Activated CD8-positive, alpha-beta T cell treated with anti-CD3 and anti-CD28 coated beads, Interleukin-2, amount 10 ng/mL, durations not matched to agents 7 days and 5 days (primary cell): ENCODE measurements around the gene PCDH9. TPM values are rescaled to one million over a fixed set of nuclear protein-coding genes. Genes with fewer than 3 reads are reported as not detected.

Source experiments
- ATAC-seq: fragments of 150-1000 bp; cut with Tn5 transposase; one replicate; pipeline ENCODE4 v1.10.0; 2021; ENCODE audit warnings: moderate library complexity
- CTCF ChIA-PET: fragments of 350-600 bp; sonication (Branson Sonifier 250); formaldehyde crosslinking; loops from one replicate; lab custom pipeline; 2021; ENCODE audit warnings: antibody characterized with exemption; lab: Charles Lee
- POLR2A ChIA-PET: fragments of 350-600 bp; sonication (Branson Sonifier 250); formaldehyde crosslinking; loops from one replicate; lab custom pipeline; 2021; ENCODE audit warnings: antibody characterized with exemption; lab: Charles Lee
- DNase-seq: peaks from one replicate; pipeline ENCODE4 v3.0.0-alpha.2; 2020
- H3K27ac Mint-ChIP-seq: one replicate; pipeline ENCODE4 v1.8.0; 2021; ENCODE audit warnings: mild to moderate bottlenecking, mixed read lengths
- H3K27me3 Mint-ChIP-seq: one replicate; pipeline ENCODE4 v1.8.0; 2021; ENCODE audit warnings: low read depth, mixed read lengths
- H3K36me3 Mint-ChIP-seq: one replicate; pipeline ENCODE4 v1.8.0; 2021; ENCODE audit warnings: low read depth, mixed read lengths
- H3K4me1 Mint-ChIP-seq: one replicate; pipeline ENCODE4 v1.8.0; 2021; ENCODE audit warnings: low read depth, mixed read lengths
- H3K4me3 Mint-ChIP-seq: one replicate; pipeline ENCODE4 v1.8.0; 2021; ENCODE audit warnings: mild to moderate bottlenecking, mixed read lengths
- H3K9me3 Mint-ChIP-seq: one replicate; pipeline ENCODE4 v1.8.0; 2022; ENCODE audit warnings: mixed read lengths; ENCODE audit not compliant: insufficient read depth
- total RNA-seq, 2 experiments: library from RNA; stranded (reverse); gene quantifications; one replicate each; pipeline ENCODE4 v1.2.3, GENCODE V29; 2021

Gene PCDH9
- total RNA-seq, 2 experiments from 2014 or later = 0.08 to 0.13 TPM

DNA sequence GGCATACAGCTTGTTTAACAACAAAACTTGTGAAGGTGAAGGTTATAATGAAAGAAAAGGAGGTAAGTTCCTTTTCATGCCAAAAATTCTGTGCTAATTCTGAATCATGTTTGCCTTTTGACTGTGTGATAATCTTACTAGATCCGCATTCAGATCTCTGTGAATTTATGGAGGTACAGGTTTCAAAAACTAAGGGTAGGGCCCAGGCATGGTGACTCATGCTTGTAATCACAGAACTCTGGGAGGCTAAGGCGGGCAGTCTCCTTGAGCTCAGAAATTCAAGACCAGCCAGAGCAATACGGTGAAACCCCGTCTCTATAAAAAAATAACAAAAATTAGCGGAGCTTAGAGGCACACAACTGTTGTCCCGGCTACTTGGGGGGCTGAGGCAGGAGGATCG is 45.9 kb downstream of the PCDH9 start:
- H3K36me3 Mint-ChIP-seq = no peaks in the 10 kb centered on the region
- ChIA-PET CTCF (no interaction called here), POLR2A (no interaction called here)
- no peak overlapping the region for H3K4me3 Mint-ChIP-seq
- H3K4me1 Mint-ChIP-seq = no peaks in the 10 kb centered on the region
- H3K27ac Mint-ChIP-seq = no peak overlapping the region
- ATAC-seq (no peak), DNase-seq (no peak)
- no peaks in the 10 kb centered on the region for H3K27me3 Mint-ChIP-seq
- H3K9me3 Mint-ChIP-seq = no peaks in the 10 kb centered on the region

- ChIA-PET CTCF (no interaction called here), POLR2A (no interaction called here)
- no peaks in the 10 kb centered on the region for H3K27me3 Mint-ChIP-seq
- H3K4me3 Mint-ChIP-seq = no peak overlapping the region
- no peak for DNase-seq
- H3K4me1 Mint-ChIP-seq = no peaks in the 10 kb centered on the region
- H3K9me3 Mint-ChIP-seq = no peaks in the 10 kb centered on the region
- H3K36me3 Mint-ChIP-seq = no peaks in the 10 kb centered on the region
- H3K27ac Mint-ChIP-seq = no peak overlapping the region
- ATAC-seq = no peak
Observed at GRCh38 chr13:67183151-67183550, 47.0 kb downstream of the PCDH9 start.

- Mint-ChIP-seq H3K27ac (no peak overlapping the region), H3K36me3 (no peaks in the 10 kb centered on the region), H3K4me3 (no peak overlapping the region), H3K27me3 (no peaks in the 10 kb centered on the region), H3K9me3 (no peaks in the 10 kb centered on the region), H3K4me1 (no peaks in the 10 kb centered on the region)
- no peak for ATAC-seq
- ChIA-PET CTCF (no interaction called here), POLR2A (no interaction called here)
- no peak for DNase-seq
Observed at GRCh38 chr13:67175836-67176459, 54.2 kb downstream of the PCDH9 start.

DNA sequence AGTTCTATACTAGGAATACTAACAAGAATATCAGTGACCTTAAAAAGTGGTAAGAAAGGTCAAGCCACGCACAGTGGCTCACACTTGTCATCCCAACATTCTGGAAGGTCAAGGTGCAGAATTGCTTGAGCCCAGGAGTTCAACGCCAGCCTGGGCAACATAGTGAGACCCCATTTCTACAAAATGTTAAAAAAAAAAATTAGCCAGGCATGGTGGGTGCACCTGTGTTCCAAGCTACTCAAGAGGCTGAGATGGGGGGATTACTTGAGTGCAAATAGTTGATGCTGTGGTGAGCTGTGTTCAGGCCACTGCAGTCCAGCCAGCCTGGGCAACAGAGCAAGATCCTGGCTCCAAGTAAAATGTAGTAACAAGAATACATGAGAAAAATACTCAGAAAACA is 61.8 kb downstream of the PCDH9 start:
- Mint-ChIP-seq H3K9me3 (no peaks in the 10 kb centered on the region), H3K4me3 (no peak overlapping the region), H3K27me3 (no peaks in the 10 kb centered on the region), H3K36me3 (no peaks in the 10 kb centered on the region), H3K27ac (no peak overlapping the region), H3K4me1 (no peaks in the 10 kb centered on the region)
- ChIA-PET CTCF (no interaction called here), POLR2A (no interaction called here)
- DNase-seq = no peak
- no peak for ATAC-seq

GRCh38 chr13:67167420-67167819 is 62.7 kb downstream of the PCDH9 start:
- Mint-ChIP-seq H3K27ac (no peak overlapping the region), H3K4me1 (no peaks in the 10 kb centered on the region), H3K9me3 (no peaks in the 10 kb centered on the region), H3K4me3 (no peak overlapping the region), H3K36me3 (no peaks in the 10 kb centered on the region), H3K27me3 (no peaks in the 10 kb centered on the region)
- ChIA-PET CTCF (no interaction called here), POLR2A (no interaction called here)
- DNase-seq (no peak), ATAC-seq (no peak)

DNA sequence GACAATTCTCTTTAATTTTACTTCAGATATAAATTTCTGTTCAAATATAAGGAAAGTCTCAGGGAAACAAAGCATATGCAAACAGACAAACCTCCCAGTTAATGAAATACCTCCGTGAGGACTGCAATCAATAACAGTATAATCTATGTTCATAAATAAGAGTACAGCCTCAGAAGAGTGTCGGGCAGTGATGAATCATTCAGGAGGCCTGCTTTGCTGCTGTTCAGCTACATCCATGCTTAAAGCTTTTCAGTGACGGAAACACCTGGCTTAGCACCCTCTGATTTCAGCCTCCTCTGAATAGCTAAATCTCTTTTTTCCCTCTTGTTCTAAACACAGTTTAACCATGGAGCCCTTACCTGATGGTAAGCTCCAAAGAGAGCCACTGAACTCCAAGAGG is 69.0 kb downstream of the PCDH9 start:
- ATAC-seq (no peak), DNase-seq (no peak)
- H3K9me3 Mint-ChIP-seq = no peaks in the 10 kb centered on the region
- H3K27ac Mint-ChIP-seq = no peak overlapping the region
- no peaks in the 10 kb centered on the region for H3K4me1 Mint-ChIP-seq
- no peaks in the 10 kb centered on the region for H3K36me3 Mint-ChIP-seq
- ChIA-PET CTCF (no interaction called here), POLR2A (no interaction called here)
- H3K4me3 Mint-ChIP-seq = no peak overlapping the region
- H3K27me3 Mint-ChIP-seq = no peaks in the 10 kb centered on the region

GRCh38 chr13:67158903-67159302 is 71.2 kb downstream of the PCDH9 start:
- Mint-ChIP-seq H3K36me3 (no peaks in the 10 kb centered on the region), H3K4me1 (no peaks in the 10 kb centered on the region), H3K27ac (no peak overlapping the region), H3K4me3 (no peak overlapping the region), H3K9me3 (no peaks in the 10 kb centered on the region), H3K27me3 (no peaks in the 10 kb centered on the region)
- DNase-seq (no peak), ATAC-seq (no peak)
- ChIA-PET POLR2A (no interaction called here), CTCF (no interaction called here)

DNA sequence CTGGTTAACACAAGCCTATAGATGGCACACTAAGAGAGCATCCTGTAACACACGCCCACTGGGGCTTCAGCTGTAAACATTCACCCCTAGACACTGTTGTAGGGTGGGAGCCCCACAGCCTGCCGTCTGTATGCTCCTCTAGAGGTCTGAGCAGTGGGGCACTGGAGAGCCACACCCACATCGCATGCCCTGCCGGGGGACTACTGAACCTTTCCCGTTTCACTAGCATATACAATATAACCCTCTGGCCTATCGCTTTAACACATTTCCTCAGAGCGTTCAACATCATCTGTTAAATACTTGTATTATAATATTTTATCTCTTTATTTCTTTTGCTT is 73.4 kb downstream of the PCDH9 start:
- DNase-seq = no peak
- no peak overlapping the region for H3K27ac Mint-ChIP-seq
- no peak for ATAC-seq
- H3K36me3 Mint-ChIP-seq = no peaks in the 10 kb centered on the region
- no peaks in the 10 kb centered on the region for H3K4me1 Mint-ChIP-seq
- no peak overlapping the region for H3K4me3 Mint-ChIP-seq
- CTCF ChIA-PET = no interaction called here
- POLR2A ChIA-PET = no interaction called here
- no peaks in the 10 kb centered on the region for H3K9me3 Mint-ChIP-seq
- no peaks in the 10 kb centered on the region for H3K27me3 Mint-ChIP-seq

- no peak for ATAC-seq
- POLR2A ChIA-PET = no interaction called here
Observed at GRCh38 chr13:67155898-67156722, 74.0 kb downstream of the PCDH9 start.

DNA sequence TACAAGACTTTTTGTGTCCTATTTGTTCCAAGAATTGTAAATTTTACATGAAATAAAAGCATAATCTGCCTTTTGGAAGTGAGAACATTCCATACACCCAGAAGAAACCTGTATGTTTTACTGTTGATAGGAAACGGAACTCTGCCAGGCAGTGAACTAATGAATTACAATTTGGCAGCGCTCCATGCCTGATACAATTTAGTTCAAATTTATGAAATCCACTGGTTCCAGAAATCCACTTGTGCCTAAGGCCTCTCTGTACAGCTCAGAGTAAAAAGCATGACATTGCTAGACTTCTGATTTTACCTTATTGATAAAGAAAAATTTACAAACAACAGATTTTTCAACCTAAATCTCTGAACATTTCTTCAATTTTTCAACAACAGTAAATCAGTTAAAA is 78.1 kb downstream of the PCDH9 start:
- no peak for ATAC-seq
- Mint-ChIP-seq H3K4me3 (no peak overlapping the region), H3K4me1 (no peaks in the 10 kb centered on the region), H3K27me3 (no peaks in the 10 kb centered on the region), H3K27ac (no peak overlapping the region), H3K36me3 (no peaks in the 10 kb centered on the region), H3K9me3 (no peaks in the 10 kb centered on the region)
- ChIA-PET CTCF (no interaction called here), POLR2A (no interaction called here)
- no peak for DNase-seq

More at GRCh38 chr13:67155898-67156722, 74.0 kb downstream of the PCDH9 start:
- Mint-ChIP-seq H3K9me3 (no peaks in the 10 kb centered on the region), H3K27ac (no peak overlapping the region), H3K4me3 (no peak overlapping the region), H3K4me1 (no peaks in the 10 kb centered on the region), H3K36me3 (no peaks in the 10 kb centered on the region), H3K27me3 (no peaks in the 10 kb centered on the region)
- CTCF ChIA-PET = no interaction called here
- DNase-seq = no peak

DNA sequence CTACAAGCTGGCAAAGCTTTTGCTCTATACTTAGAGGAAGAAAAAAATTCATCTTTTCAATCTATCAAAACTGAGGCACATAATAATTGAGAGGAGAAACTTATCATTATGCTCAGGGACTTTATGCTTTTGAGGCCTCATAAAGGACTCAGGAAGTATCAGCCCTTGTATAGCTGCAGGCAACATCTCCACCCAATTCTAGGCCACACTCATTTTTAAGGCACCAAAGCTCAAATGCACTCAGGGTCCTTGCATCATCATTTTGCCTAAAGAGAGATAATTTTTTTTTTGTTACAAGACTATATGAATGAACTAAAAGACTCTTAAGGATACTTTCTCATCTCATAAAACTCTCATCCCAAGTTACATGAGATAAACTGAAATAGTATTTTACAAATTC is 78.5 kb downstream of the PCDH9 start:
- no peak for DNase-seq
- POLR2A ChIA-PET = interaction anchor here (0.5 kb wide), 1 partner anchor 22 kb away, joined by 3 read pairs; no protein-coding TSS in a partner anchor
- Mint-ChIP-seq H3K9me3 (no peaks in the 10 kb centered on the region), H3K36me3 (no peaks in the 10 kb centered on the region), H3K27ac (no peak overlapping the region), H3K4me3 (no peak overlapping the region), H3K4me1 (no peaks in the 10 kb centered on the region), H3K27me3 (no peaks in the 10 kb centered on the region)
- ATAC-seq = no peak
- CTCF ChIA-PET = no interaction called here

DNA sequence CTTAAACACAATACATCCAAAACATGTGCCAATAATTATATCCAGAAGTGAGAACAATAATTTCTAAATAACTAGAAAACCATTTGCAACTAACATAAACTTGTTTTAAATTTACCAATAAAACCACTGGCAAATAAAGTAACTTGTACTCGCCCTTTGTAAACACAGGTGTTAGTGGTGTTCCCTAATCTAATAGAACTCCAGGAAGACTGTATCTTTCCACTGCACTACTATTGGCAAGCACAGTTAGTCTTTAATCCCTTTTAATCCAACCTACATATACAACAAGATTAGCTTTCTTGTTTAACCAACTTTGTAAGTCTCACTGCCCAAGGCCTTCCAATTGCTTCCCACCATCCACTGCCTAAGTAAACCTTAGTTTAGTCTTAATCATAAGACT is 79.5 kb downstream of the PCDH9 start:
- no peak overlapping the region for H3K4me3 Mint-ChIP-seq
- H3K36me3 Mint-ChIP-seq = no peaks in the 10 kb centered on the region
- no peak overlapping the region for H3K27ac Mint-ChIP-seq
- CTCF ChIA-PET = no interaction called here
- DNase-seq (no peak), ATAC-seq (no peak)
- POLR2A ChIA-PET = no interaction called here
- H3K27me3 Mint-ChIP-seq = no peaks in the 10 kb centered on the region
- H3K4me1 Mint-ChIP-seq = no peaks in the 10 kb centered on the region
- H3K9me3 Mint-ChIP-seq = no peaks in the 10 kb centered on the region
